Hepatocyte (in vitro differentiated cells): ENCODE measurements around the gene PSMB7.

ENCODE experiments used
- CTCF ChIP-seq: fragments of 200-600 bp; sonication (generic); IDR thresholded peaks from 2 replicates; pipeline ENCODE4 v1.5.1; 2016; ENCODE audit warnings: antibody characterized with exemption, mild to moderate bottlenecking; ENCODE audit not compliant: poor library complexity
- EZH2phosphoT487 ChIP-seq: fragments of 200-600 bp; sonication (generic); IDR thresholded peaks from one replicate; pipeline ENCODE4 v1.6.1; 2018; ENCODE audit warnings: antibody characterized with exemption, mild to moderate bottlenecking, low read depth, moderate library complexity; ENCODE audit not compliant: unreplicated experiment, severe bottlenecking

GRCh38 chr9:124307379-124308030 is 107.7 kb downstream of the PSMB7 start:
- TF ChIP-seq CTCF (no peak), EZH2phosphoT487 (no peak)
